HG03060 (cell line): ENCODE data around the gene PDCD1LG2.
"Not testable (repeated sequence)": the region's sequence is repeated elsewhere in the genome, so short reads cannot be mapped to it uniquely, and the experiment has no call there.

ENCODE experiments used
- ATAC-seq: cut with Tn5 transposase; IDR thresholded peaks from one replicate; pipeline ENCODE4 v1.9.1; 2021; ENCODE audit warnings: low read depth, moderate number of reproducible peaks; ENCODE audit not compliant: unreplicated experiment

Gene PDCD1LG2

DNA sequence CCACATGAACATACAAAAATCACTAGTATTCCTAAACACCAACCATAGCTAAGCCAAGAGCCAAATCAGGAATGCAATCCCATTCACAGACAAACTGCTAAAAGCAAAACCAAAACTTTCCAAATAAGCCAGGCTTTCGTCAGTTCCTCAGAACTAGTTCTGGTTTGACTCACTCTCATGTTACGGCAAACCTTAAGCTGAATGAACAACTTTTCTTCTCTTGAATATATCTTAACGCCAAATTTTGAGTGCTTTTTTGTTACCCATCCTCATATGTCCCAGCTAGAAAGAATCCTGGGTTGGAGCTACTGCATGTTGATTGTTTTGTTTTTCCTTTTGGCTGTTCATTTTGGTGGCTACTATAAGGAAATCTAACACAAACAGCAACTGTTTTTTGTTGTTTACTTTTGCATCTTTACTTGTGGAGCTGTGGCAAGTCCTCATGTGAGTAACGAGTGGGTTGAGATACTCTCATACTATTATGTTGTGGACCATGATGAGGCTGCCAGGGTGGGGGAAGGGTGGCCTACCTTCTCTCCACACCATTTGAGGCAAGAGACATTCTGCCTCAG lies at the start of gene PDCD1LG2:
PDCD1LG2 (plus strand) TSS at position 172 of the 572 bp plus-strand sequence. CDS start 12,016 bp downstream, outside the sequence.
- ATAC-seq, result peak; percentile 50

DNA sequence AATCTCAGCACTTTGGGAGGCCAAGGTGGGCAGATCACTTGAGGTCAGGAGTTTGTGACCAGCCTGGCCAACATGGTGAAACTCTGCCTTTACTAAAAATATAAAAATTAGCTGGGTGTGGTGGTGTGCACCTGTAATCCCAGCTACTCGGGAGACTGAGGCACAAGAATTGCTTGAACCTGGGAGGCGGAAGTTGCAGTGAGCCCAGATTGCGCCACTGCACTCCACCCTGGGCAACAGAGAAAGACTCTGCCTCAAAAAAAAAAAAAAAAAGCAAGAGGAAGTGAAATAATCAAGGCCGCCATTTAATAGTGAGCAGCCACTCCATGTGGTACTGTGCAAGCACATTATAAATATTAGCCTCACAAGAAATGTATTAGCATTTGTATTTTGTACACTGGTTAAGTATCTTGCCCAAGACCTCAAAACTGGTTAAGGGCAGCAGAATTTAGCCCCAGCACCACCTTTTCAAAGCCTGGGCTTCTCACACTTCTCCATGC lies 45.5 kb upstream of the PDCD1LG2 start:
- ATAC-seq, result not testable (repeated sequence)

DNA sequence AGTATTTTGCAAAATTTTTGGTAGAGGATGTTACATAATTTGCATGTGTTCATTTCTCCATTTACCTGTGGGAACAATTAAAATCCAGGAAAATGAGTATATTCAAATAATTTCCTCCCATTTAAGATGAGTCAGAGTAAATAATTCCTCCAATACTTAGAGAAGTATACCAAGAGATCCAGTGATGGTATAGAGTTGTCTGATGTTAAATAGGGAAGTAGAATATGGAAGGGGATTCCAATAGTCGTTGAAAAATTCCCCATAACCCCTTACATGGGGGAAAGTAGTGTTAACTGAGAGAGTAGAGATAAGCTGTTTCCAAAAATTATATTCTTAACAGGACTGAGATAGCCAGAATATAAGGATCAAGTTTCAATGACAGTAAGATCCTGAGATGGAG lies 44.3 kb upstream of the PDCD1LG2 start:
- no peak for ATAC-seq

DNA sequence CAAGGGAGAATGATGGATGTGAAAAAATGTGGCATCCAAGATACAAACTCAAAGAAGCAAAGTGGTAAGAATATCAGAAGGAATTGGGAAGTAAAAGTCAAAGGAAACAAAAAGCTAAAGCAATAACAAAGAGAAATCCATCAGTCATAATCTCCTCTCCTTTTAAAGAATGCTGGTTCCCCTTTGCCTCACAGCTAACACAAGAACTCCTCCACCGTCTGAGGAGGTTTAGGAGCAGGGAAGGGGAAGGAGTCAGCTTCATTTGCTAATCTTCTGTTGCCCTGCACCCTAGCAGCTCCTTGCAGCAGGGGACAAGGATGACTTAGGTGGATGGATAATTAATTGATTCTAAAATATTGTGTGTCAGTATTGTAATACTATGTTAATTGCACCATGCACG lies 43.6 kb upstream of the PDCD1LG2 start:
- no peak for ATAC-seq

DNA sequence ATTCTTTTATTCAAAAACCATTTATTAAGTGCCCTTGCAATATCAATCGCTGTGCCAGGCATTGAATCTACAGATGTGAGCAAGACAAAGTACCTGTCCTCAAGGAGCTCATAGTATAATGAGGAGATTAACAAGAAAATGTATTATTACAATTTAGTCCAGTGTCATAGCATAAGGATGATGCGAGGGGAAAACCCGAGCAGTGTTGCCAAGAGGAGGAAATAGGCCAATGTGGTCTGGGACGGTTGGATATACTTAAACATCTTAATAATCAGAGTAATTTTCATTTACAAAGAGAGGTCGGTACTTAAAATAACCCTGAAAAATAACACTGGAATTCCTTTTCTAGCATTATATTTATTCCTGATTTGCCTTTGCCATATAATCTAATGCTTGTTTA lies 41.5 kb upstream of the PDCD1LG2 start:
- no peak for ATAC-seq

DNA sequence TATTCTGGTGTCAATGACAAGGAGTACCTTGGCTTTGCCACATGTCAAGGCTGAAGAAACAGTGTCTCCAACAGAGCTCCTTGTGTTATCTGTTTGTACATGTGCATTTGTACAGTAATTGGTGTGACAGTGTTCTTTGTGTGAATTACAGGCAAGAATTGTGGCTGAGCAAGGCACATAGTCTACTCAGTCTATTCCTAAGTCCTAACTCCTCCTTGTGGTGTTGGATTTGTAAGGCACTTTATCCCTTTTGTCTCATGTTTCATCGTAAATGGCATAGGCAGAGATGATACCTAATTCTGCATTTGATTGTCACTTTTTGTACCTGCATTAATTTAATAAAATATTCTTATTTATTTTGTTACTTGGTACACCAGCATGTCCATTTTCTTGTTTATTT lies 40.2 kb upstream of the PDCD1LG2 start:
- no peak for ATAC-seq

DNA sequence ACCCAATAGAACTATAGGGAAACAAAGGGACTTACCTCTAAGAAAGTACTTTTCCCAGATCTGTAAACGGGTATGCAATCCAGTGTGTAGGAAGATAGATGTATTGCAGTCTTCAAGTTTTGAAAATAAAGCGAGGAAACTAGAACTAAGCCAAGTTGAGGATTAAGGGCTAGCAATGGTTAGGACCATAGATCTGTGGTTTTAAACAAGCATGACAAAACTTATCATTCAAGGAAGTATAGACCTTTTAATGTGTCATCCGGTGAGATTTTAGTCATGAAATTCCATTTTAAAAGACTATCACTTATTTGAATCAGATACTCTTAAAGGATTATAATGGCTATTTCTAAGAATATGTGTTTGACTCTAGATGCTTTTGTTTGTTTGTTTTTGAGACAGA lies 39.5 kb upstream of the PDCD1LG2 start:
- ATAC-seq, result no peak

DNA sequence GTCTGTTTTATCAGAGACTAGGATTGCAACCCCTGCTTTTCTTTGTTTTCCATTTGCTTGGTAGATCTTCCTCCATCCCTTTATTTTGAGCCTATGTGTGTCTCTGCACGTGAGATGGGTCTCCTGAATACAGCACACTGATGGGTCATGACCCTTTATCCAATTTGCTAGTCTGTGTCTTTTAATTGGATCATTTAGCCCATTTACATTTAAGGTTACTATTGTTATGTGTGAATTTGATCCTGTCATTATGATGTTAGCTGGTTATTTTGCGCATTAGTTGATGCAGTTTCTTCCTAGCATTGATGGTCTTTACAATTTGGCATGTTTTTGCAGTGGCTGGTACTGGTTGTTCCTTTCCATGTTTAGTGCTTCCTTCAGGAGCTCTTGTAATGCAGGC lies 34.7 kb upstream of the PDCD1LG2 start:
- not testable (repeated sequence) for ATAC-seq

DNA sequence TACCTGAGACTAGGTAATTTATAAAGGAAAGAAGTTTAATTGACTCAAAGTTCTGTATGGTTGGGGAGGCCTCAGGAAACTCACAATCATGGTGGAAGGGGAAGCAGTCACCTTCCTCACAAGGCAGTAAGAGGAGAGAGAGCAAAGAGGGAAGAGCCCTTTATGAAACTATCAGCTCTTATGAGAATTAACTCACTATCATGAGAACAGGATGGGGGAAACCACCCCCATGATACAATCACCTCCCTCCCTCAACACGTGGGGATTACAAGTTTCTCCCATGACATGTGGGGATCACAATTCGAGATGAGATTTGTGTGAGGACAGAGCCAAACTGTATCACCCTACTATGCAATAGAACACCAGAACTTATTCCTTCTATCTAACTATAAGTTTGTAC lies 32.1 kb upstream of the PDCD1LG2 start:
- ATAC-seq, result no peak

DNA sequence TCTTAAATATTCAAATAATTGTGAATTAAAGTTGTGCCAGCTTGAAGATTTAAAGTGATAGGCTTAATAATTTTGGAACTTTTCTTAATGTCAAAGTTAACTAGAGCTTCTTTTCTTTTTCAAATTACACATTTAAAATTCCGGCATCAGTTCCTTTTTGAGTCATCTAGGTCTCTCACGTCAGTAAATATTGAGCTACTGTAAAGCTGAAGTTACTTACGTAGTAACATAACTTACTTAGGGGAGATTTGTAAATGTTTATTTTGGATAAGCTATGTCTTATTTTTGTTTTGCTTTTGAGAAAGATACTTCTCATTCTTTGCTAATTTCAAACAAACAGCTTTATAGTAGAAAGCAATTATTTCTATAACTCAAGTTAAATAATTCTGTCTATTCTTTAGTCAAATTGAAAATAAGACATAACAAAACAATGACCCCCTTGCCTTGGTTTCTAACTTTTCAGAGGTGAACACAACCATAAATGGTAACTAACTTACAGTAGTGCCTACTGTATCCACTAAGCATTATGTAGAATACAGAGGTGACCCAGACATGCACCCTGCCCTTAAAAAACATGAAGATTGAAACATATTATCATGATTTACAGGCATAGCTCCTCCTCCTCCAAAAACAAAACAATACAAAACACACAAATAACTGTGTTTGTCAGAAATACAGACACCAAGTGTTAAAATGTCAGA lies 30.2 kb upstream of the PDCD1LG2 start:
- no peak for ATAC-seq

DNA sequence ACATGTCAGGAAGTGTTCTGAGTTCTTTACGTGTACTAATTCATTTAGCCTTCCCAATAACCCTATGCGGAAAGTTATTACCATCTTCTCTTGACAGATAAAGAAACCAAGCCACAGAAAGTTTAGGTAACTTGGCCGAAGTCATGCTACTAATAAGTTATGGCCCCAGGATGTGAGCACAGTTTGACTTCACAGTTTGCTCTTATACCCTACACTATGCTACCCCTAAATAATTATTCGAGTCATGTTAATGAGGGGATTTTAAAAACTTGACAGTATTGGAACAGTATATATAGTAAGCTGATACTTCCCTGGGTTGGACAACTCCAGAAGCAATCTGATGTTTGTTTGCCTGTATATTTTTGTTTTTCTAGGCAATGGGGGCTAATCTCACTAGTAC lies 29.4 kb upstream of the PDCD1LG2 start:
- ATAC-seq, result no peak

DNA sequence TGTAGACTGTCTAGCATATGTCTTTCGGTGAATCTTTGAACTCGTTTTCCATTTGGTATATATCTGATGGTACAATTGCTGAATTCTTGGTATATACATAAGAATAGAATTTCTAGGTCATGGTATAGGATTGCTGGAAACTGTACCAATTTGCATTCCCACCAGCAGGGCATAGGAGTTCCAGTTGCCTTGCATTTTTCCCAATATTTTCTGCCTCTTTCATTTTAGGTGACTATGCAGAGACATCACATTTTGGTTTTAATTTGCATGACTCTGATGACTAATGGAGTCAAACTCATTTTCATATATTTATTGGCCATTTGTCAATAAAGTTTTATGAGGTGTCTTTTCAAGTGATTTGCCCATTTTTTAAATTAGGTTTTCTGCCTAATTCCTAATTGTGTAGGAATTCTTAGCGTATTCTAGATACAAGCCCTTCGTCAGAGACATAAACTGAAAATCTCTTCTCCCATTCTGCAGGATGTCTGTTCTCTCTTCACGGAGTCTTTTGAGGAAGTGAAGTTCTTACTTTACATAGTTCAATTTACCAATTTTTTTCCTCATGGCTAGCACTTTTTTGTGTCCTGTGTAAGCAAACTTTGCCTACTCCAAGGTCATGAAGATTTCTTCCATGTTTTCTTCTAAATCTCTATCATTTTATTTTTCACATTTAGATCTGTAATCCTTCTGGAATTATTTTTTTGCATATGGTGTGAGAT lies 28.9 kb upstream of the PDCD1LG2 start:
- ATAC-seq, result no peak

DNA sequence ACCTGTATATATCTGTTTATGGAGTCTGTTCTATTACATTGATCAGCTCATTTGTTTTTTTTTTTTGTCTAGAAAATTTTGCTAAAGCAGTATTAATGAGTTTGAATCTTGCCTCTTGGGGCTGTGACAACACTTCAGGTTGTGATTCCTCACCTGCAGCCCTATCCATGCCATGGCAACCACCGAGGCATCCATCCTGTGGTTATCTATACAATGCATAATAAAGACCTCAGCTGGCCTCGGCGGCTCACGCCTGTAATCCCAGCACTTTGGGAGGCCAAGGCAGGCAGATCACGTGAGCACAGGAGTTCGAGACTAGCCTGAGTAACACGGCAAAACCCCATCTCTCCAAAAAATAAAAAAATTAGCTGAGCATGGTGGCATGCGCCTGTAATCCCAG lies 28.1 kb upstream of the PDCD1LG2 start:
- ATAC-seq, result no peak

DNA sequence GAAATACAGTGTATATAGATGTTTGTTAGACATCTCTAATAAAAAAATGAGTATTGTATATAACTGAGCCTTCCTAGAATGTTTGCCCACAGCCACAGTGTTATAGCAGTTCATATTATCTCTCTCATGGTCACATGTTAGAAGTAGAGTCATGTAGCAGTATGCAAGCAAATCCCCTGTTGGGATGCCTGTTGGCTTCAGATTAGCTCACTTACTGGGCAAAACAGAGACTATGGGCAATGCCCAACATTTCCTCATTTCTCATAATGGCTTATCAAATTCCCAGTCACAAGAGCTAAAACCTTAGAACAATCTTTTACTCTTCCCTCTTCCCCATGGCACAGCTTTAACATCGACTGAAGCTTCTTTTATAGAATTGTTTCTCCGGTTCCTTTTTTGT lies 27.0 kb upstream of the PDCD1LG2 start:
- ATAC-seq, result no peak

DNA sequence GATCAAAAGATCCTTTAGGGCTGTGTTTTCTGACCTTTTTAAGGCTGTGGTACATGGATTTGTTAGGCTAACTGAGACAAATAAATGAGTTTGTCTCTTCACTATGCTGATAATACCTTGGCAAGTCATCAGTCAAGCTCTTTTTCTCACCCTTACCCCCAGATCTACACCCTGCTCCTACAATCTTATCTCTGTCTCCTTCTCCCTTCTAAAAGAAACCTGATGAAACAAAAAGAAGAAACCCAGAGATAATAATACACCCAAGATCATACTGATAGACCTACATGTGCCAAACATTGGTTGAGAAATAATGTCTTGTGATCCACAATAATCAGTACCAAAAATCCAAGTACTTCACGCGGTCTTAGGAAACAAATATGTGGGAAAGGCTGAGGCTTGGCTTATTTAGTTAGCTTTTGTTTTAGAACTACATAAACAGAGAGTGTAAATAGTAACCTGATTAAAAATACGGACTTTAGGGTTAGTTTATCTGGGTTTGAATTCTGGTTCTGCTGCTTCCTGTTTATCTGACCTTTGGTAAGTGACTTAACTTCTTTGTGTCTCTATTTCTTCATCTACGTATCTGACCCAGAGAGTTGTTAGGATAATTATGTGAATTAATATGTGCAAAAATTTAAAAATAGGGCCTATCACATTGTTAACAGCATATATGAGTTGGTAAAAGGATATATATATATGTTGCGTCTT lies 24.8 kb upstream of the PDCD1LG2 start:
- ATAC-seq, result no peak

DNA sequence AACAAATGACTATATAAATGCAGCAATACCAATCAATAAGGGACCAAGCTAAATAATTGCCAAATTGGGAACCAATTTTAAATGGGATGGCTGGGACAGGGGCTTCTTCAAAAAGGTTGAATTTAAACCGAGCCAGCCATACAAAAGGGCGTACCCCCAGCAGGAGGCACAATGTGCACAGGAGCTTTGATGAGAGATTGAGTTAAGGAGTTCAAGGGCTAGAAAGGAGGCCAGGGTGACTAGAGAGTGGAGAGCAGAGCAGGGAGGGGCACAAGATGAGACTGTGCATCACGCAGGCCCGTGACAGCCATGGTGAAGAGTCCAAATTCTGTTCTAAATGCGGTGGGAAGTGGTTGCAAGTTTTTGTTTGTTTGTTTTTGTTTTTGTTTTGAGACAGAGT lies 23.3 kb upstream of the PDCD1LG2 start:
- no peak for ATAC-seq

DNA sequence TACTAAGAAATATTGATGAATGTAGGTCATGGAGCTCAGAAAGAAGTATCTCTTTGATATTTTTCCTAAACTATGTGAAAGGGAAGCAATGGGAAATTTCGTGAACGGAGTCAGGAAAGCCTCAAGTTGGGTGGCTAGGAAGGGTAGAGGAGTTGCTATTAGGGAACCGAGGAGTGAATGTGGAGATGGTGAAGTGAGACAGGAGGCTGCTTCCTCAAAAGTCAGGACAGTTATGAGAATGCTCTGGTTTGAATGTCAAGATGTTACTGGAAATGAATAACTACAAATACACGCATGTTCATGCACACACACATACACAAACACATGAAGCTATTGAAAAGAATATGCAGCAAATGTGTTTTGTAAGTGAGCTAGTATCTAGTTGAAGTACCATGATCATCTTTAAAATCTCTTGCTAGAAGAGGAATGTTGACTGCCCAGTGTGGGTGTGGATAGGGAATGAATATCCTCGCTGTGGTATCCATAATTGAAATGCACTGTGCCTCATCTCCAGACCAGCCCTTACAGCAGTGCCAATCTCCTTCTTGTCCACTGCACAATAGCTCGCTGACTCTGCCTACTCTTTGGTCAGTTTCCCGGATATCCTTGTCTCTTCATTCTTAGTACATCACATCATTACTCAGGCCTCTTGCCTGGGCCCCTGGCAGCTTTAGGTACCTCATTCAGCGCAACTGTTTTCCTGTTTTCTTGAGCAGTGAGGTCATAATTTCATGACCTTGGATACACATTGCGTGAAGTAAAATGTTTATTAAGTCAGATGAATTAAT lies 21.9 kb upstream of the PDCD1LG2 start:
- no peak for ATAC-seq

DNA sequence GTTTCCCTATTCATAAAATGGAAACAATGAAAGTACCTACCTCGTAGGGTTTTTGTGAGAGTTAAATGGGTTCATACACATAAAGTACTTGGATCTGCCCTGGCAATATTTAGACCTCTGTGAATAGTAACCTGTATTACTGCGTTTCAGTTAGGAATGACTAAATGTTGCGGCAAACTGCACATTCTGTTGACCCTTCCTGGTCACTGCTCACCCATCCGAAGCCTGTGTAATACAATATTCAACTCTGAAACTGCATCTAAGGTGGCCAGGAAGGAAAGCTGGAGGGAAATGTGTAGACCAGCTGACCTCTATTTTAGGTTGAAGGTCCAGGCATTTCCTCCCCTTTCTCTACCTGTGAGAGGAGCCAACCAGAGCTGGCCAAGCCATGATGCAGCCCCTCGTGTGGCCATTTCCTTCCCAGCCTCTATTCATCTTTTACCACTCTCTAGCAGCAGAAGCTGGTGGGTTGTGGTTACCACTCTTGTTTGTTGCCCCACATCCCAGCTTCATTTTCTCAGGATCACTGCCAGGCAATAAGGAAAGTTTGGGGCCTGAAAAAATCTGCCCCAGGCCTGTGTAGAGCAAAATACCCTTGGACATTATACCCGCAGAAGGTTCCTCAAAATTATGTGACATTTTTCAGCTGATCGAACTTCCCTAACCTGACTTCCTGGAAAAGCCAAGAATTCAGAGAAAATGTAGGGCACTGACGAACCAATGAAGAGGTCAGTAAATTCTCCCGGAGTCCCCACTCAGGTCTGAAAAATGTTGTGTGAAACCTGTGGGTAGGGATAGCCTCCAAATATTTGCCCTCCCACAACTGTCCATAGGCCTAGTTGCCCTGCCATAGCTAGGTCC lies 20.5 kb upstream of the PDCD1LG2 start:
- ATAC-seq, result no peak

DNA sequence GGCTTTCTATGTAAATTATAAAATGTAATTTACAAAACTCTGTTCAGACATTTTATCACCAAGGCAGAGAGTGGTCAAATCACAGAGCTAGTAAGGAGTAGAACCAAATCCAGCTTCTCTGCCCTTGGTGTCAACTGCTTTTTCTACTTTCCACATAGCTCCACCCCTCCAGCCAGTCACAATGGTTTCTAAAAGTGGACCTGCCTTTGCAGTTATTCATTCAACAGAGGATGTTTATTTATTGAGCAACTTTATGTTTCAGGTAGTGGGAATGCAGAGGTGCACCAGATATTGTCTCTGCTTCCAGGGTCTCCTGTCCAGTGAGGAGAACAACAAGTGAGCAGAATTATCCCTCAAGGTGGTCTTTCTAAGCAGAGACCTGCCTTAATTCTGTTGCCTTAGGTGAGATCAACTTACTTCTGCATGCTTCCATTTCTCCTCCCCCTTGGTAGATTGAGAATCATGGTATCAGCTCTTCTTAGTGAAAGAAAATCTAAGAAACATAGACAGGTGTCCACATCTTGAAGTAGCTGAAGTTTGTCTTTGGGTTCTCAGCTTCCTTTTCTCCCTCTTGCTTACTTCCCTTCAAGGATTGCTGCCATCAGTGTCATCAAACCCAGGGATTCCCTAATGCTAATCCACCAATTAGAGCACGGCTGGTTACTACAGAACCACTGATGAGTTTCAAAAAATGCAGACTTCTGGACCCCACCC lies 17.2 kb upstream of the PDCD1LG2 start:
- ATAC-seq, result no peak
